Measurements from ENCODE around the gene MTOR.

MTOR gene

DNA sequence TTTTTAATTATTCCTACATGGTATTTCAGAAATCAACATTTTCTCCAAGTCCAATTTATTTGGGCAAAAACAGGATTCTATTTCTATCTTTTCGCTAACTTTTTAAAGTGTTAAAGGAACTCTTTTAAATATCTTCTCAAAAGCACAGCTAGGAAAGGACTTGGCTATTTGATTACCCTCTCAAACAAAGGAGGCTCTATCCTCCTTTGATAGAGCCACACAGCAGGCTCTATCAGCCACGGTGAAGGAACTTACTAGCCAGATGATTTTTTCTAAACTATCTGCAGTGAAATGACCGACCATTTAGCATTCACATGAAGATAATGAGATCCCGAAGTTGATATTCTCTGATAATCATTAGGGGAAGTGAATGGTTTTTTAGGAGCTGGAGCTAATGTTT lies 64.1 kb downstream of the MTOR start:
- CTCF ChIA-PET, result interaction anchor here (0.6 to 0.9 kb wide), 2 partner anchors 24 to 160 kb away, joined by 3 to 4 read pairs; no protein-coding TSS in a partner anchor
- POLR2A ChIA-PET (ENCODE audit: low non-redundant PET), result no interaction called here
- no peak for DNase-seq (ENCODE audit: low spot score)
- TF ChIP-seq, protein P1, sequence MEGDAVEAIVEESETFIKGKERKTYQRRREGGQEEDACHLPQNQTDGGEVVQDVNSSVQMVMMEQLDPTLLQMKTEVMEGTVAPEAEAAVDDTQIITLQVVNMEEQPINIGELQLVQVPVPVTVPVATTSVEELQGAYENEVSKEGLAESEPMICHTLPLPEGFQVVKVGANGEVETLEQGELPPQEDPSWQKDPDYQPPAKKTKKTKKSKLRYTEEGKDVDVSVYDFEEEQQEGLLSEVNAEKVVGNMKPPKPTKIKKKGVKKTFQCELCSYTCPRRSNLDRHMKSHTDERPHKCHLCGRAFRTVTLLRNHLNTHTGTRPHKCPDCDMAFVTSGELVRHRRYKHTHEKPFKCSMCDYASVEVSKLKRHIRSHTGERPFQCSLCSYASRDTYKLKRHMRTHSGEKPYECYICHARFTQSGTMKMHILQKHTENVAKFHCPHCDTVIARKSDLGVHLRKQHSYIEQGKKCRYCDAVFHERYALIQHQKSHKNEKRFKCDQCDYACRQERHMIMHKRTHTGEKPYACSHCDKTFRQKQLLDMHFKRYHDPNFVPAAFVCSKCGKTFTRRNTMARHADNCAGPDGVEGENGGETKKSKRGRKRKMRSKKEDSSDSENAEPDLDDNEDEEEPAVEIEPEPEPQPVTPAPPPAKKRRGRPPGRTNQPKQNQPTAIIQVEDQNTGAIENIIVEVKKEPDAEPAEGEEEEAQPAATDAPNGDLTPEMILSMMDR (conservative IDR thresholded peaks at IDR 0.05; ENCODE audit: low read depth), result no peak
- no peak overlapping the region for H3K27ac ChIP-seq

DNA sequence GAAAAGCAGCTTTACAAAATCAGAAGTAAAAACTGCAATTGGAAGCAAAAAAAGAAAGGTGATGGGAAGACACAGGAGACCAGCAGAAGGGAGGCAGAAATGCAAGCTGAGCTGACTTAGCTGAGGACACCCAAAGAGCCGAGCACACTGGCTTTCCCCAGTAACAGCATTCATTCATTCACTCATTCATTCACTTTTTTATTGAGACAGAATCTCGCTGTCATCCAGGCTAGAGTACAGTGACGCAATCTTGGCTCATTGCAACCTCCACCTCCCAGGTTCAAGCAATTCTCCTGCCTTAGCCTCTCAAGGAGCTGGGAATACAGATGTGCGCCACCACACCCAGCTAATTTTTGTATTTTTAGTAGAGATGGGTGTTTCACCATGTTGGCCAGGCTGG lies 65.0 kb downstream of the MTOR start:
- CTCF ChIA-PET, result interaction anchor here (0.6 kb wide), 1 partner anchor 41 kb away, joined by 3 read pairs; no protein-coding TSS in a partner anchor
- no peak for DNase-seq (ENCODE audit: low spot score)
- no peak overlapping the region for H3K27ac ChIP-seq
- POLR2A ChIA-PET (ENCODE audit: low non-redundant PET), result no interaction called here
- TF ChIP-seq, protein P1 (conservative IDR thresholded peaks at IDR 0.05; ENCODE audit: low read depth), result no peak

DNA sequence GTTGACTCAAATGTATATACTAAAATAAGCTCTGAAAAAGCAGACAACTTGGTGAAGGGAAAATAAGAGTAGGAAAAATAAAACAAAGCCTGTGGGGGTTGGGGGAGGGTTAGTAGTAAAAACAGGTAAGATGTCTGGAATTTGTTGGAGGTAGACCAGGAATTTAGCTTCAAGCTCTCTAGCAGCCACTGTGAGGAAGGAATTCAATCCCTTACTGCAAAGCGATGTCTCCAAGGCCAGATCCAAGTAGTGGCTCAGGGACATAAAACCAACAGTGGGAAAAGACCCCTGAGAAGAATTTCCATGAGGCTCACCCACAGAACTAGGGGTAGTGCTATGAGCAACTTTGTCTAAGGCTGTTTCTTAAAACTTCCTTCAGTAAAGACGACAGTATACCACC lies 65.4 kb downstream of the MTOR start:
- no peak overlapping the region for H3K27ac ChIP-seq
- CTCF ChIA-PET, result no interaction called here
- TF ChIP-seq, protein P1 (conservative IDR thresholded peaks at IDR 0.05; ENCODE audit: low read depth), result no peak
- POLR2A ChIA-PET (ENCODE audit: low non-redundant PET), result no interaction called here
- no peak for DNase-seq (ENCODE audit: low spot score)

DNA sequence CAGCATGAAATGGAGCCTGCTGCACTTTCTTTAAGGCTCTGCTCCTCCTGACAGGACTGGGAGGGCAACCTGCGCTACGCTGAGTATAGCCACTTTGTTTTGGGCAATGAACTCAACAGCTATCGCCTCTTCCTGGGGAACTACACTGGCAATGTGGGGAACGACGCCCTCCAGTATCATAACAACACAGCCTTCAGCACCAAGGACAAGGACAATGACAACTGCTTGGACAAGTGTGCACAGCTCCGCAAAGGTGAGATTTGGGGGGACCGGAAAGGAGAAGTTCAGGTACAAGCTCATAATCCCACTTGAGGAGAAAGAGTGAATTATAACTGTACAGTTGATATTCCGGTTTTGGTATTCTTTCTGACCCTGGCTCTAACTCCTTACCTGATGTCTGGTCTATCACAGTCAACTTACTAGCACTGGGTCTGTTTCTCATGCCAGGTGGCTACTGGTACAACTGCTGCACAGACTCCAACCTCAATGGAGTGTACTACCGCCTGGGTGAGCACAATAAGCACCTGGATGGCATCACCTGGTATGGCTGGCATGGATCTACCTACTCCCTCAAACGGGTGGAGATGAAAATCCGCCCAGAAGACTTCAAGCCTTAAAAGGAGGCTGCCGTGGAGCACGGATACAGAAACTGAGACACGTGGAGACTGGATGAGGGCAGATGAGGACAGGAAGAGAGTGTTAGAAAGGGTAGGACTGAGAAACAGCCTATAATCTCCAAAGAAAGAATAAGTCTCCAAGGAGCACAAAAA lies 67.8 kb downstream of the MTOR start:
- no peak for DNase-seq (ENCODE audit: low spot score)
- TF ChIP-seq, protein P1 (conservative IDR thresholded peaks at IDR 0.05; ENCODE audit: low read depth), result no peak
- ChIA-PET POLR2A (ENCODE audit: low non-redundant PET) (no interaction called here), CTCF (interaction anchor here (0.6 kb wide), 2 partner anchors 92 to 159 kb away, joined by 3 to 11 read pairs; no protein-coding TSS in a partner anchor)
- no peak overlapping the region for H3K27ac ChIP-seq

DNA sequence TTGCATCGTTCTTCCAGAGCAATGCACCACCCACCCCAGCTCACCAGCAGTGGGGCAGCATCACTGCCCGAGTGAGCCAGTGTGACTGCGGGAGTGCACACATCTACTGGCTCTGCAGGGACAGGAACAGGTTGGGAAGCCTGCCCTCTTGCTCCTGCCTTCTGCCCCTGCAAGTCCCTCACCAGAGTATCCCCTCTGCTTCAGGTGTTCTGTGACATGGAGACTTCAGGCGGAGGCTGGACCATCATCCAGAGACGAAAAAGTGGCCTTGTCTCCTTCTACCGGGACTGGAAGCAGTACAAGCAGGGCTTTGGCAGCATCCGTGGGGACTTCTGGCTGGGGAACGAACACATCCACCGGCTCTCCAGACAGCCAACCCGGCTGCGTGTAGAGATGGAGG lies 69.0 kb downstream of the MTOR start:
- no peak for DNase-seq (ENCODE audit: low spot score)
- ChIA-PET POLR2A (ENCODE audit: low non-redundant PET) (no interaction called here), CTCF (no interaction called here)
- H3K27ac ChIP-seq, result no peak overlapping the region
- TF ChIP-seq, protein P1 (conservative IDR thresholded peaks at IDR 0.05; ENCODE audit: low read depth), result no peak

DNA sequence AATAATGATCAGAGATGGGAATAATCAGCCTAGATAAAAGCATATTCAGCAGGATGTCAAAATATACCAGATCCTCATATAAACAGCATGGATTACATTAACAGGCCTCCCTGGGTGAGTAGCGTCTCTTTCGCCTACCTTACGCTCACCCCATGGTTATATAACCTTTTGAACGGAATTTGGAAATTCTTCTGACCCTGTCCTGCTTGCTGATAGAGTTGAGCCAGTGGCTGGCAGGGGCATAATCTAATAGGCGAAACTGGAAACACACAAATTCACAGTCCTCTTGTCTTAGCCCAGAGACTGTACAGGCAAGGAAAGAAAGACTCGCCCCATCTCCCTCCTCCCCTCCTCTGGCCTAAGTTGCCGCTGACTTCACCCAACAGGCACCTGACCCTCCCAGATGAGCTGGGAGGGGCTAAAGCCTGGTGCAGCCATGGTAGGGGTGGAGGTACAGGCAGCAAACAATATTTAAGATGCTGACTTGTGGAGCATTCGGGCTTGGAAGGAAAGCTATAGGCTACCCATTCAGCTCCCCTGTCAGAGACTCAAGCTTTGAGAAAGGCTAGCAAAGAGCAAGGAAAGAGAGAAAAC lies 73.4 kb downstream of the MTOR start, which contains the start of gene ANGPTL7:
Gene ANGPTL7, plus strand, starts transcription at position 498 of the 594 bp plus-strand sequence. CDS start 225 bp downstream, outside the sequence.
- DNase-seq (ENCODE audit: low spot score), result no peak
- TF ChIP-seq, protein P1 (conservative IDR thresholded peaks at IDR 0.05; ENCODE audit: low read depth), result no peak
- ChIA-PET POLR2A (ENCODE audit: low non-redundant PET) (no interaction called here), CTCF (interaction anchor here (0.5 to 1.3 kb wide), 2 partner anchors 152 to 281 kb away, joined by 3 to 4 read pairs; no protein-coding TSS in a partner anchor)
- H3K27ac ChIP-seq, result no peak within 1 kb of the TSS

Data from RWPE1 (cell line).